Vagina (tissue), 2 donors: ENCODE results near the gene NFU1. TPM values are rescaled to one million over a fixed set of nuclear protein-coding genes. Genes with fewer than 3 reads are reported as not detected.

Experiments
- DNase-seq, 2 donors: peaks; one replicate each; pipeline ENCODE4 v3.0.0-alpha.2; 2017; ENCODE audit errors: extremely low spot score in 2 of 2
- H3K27ac ChIP-seq: fragments of 200-600 bp; sonication (generic); one replicate; pipeline ENCODE4 v1.5.1; 2019
- H3K27me3 ChIP-seq: fragments of 200-600 bp; sonication (generic); one replicate; pipeline ENCODE4 v1.5.1; 2019
- H3K36me3 ChIP-seq, 2 donors: fragments of 200-600 bp; sonication (generic); one replicate each; pipeline ENCODE4 v1.5.1; 2017 to 2019
- H3K4me1 ChIP-seq: fragments of 200-600 bp; sonication (generic); one replicate; pipeline ENCODE4 v1.5.1; 2019
- H3K4me3 ChIP-seq, 2 donors: fragments of 200-600 bp; sonication (generic); 1 replicate in 1 of 2; 2 replicates in 1 of 2; pipeline ENCODE4 v1.5.1; 2016 to 2019
- H3K9me3 ChIP-seq: fragments of 200-600 bp; sonication (generic); one replicate; pipeline ENCODE4 v1.5.1; 2019
- CTCF ChIP-seq, 3 experiments: fragments of 450-650 bp in 2 of 3; fragments of 200-600 bp in 1 of 3; sonication (generic) in 1 of 3; IDR thresholded peaks; one replicate each; pipeline ENCODE4 v1.5.1; 2017 to 2019; ENCODE audit warnings: antibody characterized with exemption in 3 of 3, mild to moderate bottlenecking in 2 of 3, moderate library complexity in 2 of 3
- POLR2A ChIP-seq, 2 donors: fragments of 450-650 bp; IDR thresholded peaks; one replicate each; pipeline ENCODE4 v1.6.1; 2017; ENCODE audit warnings: antibody characterized with exemption in 2 of 2, mild to moderate bottlenecking in 2 of 2, moderate library complexity in 2 of 2
- POLR2AphosphoS5 ChIP-seq, 2 donors: sonication (generic); formaldehyde crosslinking; IDR thresholded peaks; one replicate each; pipeline ENCODE4 v1.9.0; 2017; ENCODE audit warnings: antibody characterized with exemption in 2 of 2, mild to moderate bottlenecking in 2 of 2, low read depth in 1 of 2; ENCODE audit not compliant: insufficient read depth in 1 of 2
- intact Hi-C: fragments of 100-400 bp; cut with DNase I; formaldehyde crosslinking; loops from one replicate; pipeline ENCODE4 v1.15.1; 2023
- total RNA-seq: library from RNA; depleted of rRNA; stranded (reverse); fragments of >200 nt; gene quantifications from one replicate; pipeline ENCODE4 v1.2.3, GENCODE V29; 2016

The NFU1 gene
- total RNA-seq = 64.8 TPM

- intact Hi-C loops = no loop called here
- Histone ChIP-seq H3K9me3 (no peaks in the 10 kb centered on the region), H3K27ac (peak within 1 kb of the TSS; percentile 99), H3K27me3 (no peaks in the 10 kb centered on the region), H3K4me3 (peak within 1 kb of the TSS; percentile 55 to 97), H3K36me3 (no peaks in the 10 kb centered on the region), H3K4me1 (peaks cover 40% of the 10 kb centered on the region)
- TF ChIP-seq CTCF (IDR thresholded peaks at IDR 0.05) (peak in 2 of 3 experiments; percentile 68 to 70), POLR2A (IDR thresholded peaks at IDR 0.05) (peak in 1 of 2 donors; percentile 74), POLR2AphosphoS5 (IDR thresholded peaks at IDR 0.05; ENCODE audit: insufficient read depth in 1 of 2, low read depth in 1 of 2) (peak; percentile 85 to 98)
- DNase-seq = peak in 1 of 2 donors; percentile 94
Measured at GRCh38 chr2:69436938-69437750, at the start of gene NFU1. Gene NFU1, minus strand, starts transcription at chr2:69437435. Its CDS starts 13 bp downstream, at chr2:69437422.

GRCh38 chr2:69483696-69484095 lies 46.5 kb upstream of the NFU1 start:
- Histone ChIP-seq H3K36me3 (peaks cover 0 to 18% of the 10 kb centered on the region in 2 donors), H3K9me3 (no peaks in the 10 kb centered on the region), H3K4me3 (no peak overlapping the region), H3K27me3 (no peaks in the 10 kb centered on the region), H3K27ac (no peak overlapping the region), H3K4me1 (no peaks in the 10 kb centered on the region)
- TF ChIP-seq POLR2AphosphoS5 (IDR thresholded peaks at IDR 0.05; ENCODE audit: insufficient read depth in 1 of 2, low read depth in 1 of 2) = no peak
- TF ChIP-seq POLR2A (IDR thresholded peaks at IDR 0.05) = no peak
- no peak for TF ChIP-seq CTCF (IDR thresholded peaks at IDR 0.05)
- no peak for DNase-seq
- intact Hi-C loops = no loop called here

GRCh38 chr2:69483024-69483423 lies 45.8 kb upstream of the NFU1 start:
- no peak for TF ChIP-seq CTCF (IDR thresholded peaks at IDR 0.05)
- TF ChIP-seq POLR2AphosphoS5 (IDR thresholded peaks at IDR 0.05; ENCODE audit: insufficient read depth in 1 of 2, low read depth in 1 of 2) = no peak
- TF ChIP-seq POLR2A (IDR thresholded peaks at IDR 0.05) = no peak
- intact Hi-C loops = no loop called here
- no peak for DNase-seq
- H3K9me3 ChIP-seq = no peaks in the 10 kb centered on the region
- no peak overlapping the region for H3K4me3 ChIP-seq
- no peaks in the 10 kb centered on the region for H3K27me3 ChIP-seq
- no peaks in the 10 kb centered on the region for H3K4me1 ChIP-seq
- H3K36me3 ChIP-seq = peaks cover 0 to 18% of the 10 kb centered on the region in 2 donors
- no peak overlapping the region for H3K27ac ChIP-seq

- intact Hi-C loops = no loop called here
- no peaks in the 10 kb centered on the region for H3K4me1 ChIP-seq
Measured at GRCh38 chr2:69482471-69482870, 45.2 kb upstream of the NFU1 start.

More at GRCh38 chr2:69482471-69482870, 45.2 kb upstream of the NFU1 start:
- H3K9me3 ChIP-seq = no peaks in the 10 kb centered on the region
- DNase-seq = no peak
- no peaks in the 10 kb centered on the region for H3K27me3 ChIP-seq
- no peak overlapping the region for H3K27ac ChIP-seq
- no peak for TF ChIP-seq POLR2A (IDR thresholded peaks at IDR 0.05)
- TF ChIP-seq POLR2AphosphoS5 (IDR thresholded peaks at IDR 0.05; ENCODE audit: insufficient read depth in 1 of 2, low read depth in 1 of 2) = no peak
- no peak for TF ChIP-seq CTCF (IDR thresholded peaks at IDR 0.05)
- H3K36me3 ChIP-seq = peaks cover 0 to 18% of the 10 kb centered on the region in 2 donors
- no peak overlapping the region for H3K4me3 ChIP-seq
